Neural cell (in vitro differentiated cells): ENCODE measurements around the gene FAM53A.

Experiments
- EP300 ChIP-seq: fragments of 450-650 bp; conservative IDR thresholded peaks from 2 replicates; pipeline ENCODE4 v1.6.1; 2014; ENCODE audit warnings: antibody characterized with exemption, mild to moderate bottlenecking, moderate library complexity; ENCODE audit not compliant: poor library complexity, severe bottlenecking
- EZH2 ChIP-seq: fragments of 200-600, 300-800 bp; shearing (Covaris generic), sonication (generic); IDR thresholded peaks from 2 replicates; pipeline ENCODE4 v1.6.1; 2014; ENCODE audit warnings: antibody characterized with exemption, low read length, borderline replicate concordance, mild to moderate bottlenecking; ENCODE audit not compliant: insufficient read depth, poor library complexity, severe bottlenecking
- MXI1 ChIP-seq: fragments of 450-650 bp; conservative IDR thresholded peaks from 2 replicates; pipeline ENCODE4 v1.6.1; 2014; ENCODE audit warnings: antibody characterized with exemption, mild to moderate bottlenecking; ENCODE audit not compliant: poor library complexity, severe bottlenecking
- POLR2AphosphoS5 ChIP-seq: IDR thresholded peaks from 2 replicates; pipeline ENCODE4 v1.6.1; 2012
- RAD21 ChIP-seq: fragments of 450-650 bp; conservative IDR thresholded peaks from 2 replicates; pipeline ENCODE4 v1.6.1; 2014; ENCODE audit warnings: antibody characterized with exemption, mild to moderate bottlenecking, moderate library complexity
- SMC3 ChIP-seq: fragments of 450-650 bp; conservative IDR thresholded peaks from 2 replicates; pipeline ENCODE4 v1.6.1; 2014; ENCODE audit warnings: antibody characterized with exemption, mild to moderate bottlenecking, moderate library complexity; ENCODE audit not compliant: poor library complexity
- TAF1 ChIP-seq: IDR thresholded peaks from 2 replicates; pipeline ENCODE4 v1.6.1; 2012; ENCODE audit warnings: low read depth
- TF ChIP-seq, protein P1 (sequence below): fragments of 450-650 bp; IDR thresholded peaks from 2 replicates; pipeline ENCODE4 v1.5.1; 2014; ENCODE audit warnings: antibody characterized with exemption, mild to moderate bottlenecking, moderate library complexity; ENCODE audit not compliant: poor library complexity, severe bottlenecking
- TF ChIP-seq, protein P2 (sequence below): IDR thresholded peaks from 2 replicates; pipeline ENCODE4 v1.6.1; 2012; ENCODE audit warnings: borderline replicate concordance

DNA sequence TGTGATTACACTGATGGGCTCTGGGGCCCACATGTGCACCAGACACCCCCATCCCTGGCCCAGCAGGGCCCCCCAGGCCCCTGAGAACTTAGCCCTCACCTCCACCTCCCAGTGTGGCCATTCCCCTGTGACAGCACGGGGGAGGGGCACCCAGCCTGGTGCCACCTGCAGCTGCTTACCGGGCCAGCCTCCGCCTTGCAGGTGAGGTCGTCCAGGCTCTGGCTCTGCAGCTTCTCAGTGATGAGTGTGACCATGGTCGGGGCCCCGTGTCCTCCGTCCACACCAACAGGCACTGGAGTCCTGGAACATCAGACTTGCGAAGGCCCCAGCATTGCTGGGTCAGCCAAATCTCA, 15.6 kb downstream of the FAM53A start:
- TF ChIP-seq, protein P1, sequence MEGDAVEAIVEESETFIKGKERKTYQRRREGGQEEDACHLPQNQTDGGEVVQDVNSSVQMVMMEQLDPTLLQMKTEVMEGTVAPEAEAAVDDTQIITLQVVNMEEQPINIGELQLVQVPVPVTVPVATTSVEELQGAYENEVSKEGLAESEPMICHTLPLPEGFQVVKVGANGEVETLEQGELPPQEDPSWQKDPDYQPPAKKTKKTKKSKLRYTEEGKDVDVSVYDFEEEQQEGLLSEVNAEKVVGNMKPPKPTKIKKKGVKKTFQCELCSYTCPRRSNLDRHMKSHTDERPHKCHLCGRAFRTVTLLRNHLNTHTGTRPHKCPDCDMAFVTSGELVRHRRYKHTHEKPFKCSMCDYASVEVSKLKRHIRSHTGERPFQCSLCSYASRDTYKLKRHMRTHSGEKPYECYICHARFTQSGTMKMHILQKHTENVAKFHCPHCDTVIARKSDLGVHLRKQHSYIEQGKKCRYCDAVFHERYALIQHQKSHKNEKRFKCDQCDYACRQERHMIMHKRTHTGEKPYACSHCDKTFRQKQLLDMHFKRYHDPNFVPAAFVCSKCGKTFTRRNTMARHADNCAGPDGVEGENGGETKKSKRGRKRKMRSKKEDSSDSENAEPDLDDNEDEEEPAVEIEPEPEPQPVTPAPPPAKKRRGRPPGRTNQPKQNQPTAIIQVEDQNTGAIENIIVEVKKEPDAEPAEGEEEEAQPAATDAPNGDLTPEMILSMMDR, result no peak
- TF ChIP-seq POLR2AphosphoS5, result no peak
- no peak for TF ChIP-seq EZH2
- no peak for TF ChIP-seq RAD21
- TF ChIP-seq EP300, result no peak
- TF ChIP-seq, protein P2, sequence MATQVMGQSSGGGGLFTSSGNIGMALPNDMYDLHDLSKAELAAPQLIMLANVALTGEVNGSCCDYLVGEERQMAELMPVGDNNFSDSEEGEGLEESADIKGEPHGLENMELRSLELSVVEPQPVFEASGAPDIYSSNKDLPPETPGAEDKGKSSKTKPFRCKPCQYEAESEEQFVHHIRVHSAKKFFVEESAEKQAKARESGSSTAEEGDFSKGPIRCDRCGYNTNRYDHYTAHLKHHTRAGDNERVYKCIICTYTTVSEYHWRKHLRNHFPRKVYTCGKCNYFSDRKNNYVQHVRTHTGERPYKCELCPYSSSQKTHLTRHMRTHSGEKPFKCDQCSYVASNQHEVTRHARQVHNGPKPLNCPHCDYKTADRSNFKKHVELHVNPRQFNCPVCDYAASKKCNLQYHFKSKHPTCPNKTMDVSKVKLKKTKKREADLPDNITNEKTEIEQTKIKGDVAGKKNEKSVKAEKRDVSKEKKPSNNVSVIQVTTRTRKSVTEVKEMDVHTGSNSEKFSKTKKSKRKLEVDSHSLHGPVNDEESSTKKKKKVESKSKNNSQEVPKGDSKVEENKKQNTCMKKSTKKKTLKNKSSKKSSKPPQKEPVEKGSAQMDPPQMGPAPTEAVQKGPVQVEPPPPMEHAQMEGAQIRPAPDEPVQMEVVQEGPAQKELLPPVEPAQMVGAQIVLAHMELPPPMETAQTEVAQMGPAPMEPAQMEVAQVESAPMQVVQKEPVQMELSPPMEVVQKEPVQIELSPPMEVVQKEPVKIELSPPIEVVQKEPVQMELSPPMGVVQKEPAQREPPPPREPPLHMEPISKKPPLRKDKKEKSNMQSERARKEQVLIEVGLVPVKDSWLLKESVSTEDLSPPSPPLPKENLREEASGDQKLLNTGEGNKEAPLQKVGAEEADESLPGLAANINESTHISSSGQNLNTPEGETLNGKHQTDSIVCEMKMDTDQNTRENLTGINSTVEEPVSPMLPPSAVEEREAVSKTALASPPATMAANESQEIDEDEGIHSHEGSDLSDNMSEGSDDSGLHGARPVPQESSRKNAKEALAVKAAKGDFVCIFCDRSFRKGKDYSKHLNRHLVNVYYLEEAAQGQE, result no peak
- no peak for TF ChIP-seq MXI1
- TF ChIP-seq SMC3, result no peak
- no peak for TF ChIP-seq TAF1
